Fibroblast of peridontal ligament (primary cell): ENCODE measurements around the gene INSR.

Source experiments
- DNase-seq: peaks from one replicate; pipeline ENCODE4 v3.0.0-alpha.2; 2010; ENCODE audit errors: extremely low read depth

The INSR gene

DNA sequence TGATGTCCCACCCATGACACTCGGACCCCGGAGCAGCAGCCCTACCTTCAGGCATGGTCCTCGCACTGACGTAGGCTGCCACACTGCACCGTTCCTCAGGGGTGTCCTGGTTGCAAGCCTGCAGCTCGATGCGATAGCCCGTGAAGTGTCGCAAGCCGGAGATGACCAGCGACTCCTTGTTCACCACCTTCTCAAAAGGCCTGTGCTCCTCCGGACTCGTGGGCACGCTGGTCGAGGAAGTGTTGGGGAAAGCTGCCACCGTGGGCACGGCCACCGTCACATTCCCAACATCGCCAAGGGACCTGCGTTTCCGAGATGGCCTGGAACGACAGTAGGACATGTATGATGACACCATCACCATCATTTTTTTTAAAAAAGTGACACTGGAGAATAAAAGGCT lies 151.4 kb downstream of the INSR start:
- DNase-seq: no peak

DNA sequence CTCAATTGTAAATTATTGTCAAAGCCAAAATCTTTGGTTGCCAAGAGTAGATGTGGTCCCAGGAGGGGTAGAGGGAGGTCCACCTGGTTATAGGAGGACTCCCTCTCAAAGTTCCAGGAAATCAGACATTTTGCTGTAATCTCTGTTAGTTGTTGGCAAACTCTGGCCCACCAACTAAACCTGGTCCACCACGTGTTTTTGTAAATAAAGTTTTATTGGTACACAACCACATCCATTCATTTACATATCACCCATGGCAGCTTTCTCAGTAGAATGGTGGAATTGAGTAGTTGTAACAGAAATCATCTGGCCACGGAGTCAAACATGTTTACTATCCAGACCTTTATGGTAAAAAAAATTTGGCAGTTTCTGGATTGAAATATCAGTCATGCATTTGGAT lies 154.1 kb downstream of the INSR start:
- DNase-seq: no peak

DNA sequence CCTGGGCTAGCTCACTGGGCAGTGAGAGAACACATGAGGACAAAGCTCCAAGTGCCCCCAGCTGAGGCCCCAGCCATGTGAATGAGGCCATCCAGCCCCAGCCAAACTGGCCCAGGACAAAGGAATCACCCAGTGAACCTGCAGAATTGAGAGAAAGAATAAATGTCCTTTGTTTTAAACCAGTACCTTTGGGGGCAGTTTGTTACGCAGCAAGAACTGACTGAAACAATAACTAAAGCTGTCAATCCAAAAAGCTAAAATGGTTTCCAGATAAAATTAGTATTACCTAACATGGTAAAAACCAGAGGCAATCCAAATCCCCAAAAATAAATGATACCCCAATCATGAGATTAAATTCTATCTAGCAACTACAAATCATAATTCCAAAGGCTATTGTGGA lies 155.1 kb downstream of the INSR start:
- no peak for DNase-seq

DNA sequence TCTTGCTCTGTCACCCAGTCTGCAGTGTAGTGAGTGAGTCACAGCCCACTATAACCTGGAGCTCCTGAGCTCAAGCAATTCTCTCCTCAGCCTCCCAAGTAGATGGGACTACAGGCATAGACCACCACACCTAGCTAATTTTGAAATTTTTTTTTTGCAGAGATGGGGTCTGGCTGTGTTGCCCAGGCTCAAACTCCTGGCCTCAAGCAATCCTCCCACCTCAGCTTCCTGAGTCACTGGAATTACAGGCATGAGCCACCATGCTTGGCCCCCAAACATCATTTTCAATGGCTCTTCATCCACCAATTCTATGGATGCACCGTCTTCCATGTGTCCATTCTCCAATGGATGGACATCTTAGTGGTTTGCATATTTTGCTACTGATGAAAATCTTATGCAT lies 155.8 kb downstream of the INSR start:
- no peak for DNase-seq

DNA sequence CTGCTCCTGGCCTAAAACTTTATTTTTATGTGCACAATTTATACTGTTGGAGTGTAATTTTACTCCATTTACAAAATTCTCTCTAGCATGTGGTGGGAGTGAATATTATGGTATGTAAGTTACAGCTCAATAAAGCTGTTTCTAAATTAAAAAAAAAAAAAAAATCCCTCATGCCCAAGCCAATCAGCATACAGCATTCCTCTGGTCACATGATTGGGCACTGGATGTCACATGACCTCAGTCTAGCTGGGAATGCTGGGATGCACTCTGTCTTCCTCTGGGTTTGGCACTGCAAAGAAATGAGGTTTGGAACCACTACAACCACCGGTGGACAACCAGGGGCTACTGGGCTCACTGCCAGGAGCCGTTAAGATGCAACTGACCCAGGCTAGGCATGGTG lies 157.1 kb downstream of the INSR start:
- no peak for DNase-seq

DNA sequence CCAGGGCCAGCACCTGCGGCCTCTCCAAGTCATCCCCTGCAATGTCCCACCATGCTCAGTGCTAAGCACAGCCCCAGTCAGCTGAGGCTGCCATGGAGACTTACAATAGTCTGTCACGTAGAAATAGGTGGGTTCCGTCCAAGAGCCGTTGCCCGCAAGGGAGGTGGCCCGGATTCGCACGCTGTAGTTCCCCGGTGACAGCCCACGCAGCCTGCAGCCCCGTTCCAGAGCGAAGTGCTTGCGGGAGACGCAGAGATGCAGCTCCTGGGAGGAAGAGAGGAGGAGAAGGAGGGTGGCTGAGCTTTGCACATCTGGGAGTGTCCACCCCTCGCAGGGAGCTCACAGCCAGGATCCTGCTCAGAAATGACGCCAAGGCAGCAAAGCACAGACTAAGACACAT lies 162.2 kb downstream of the INSR start:
- DNase-seq: no peak

DNA sequence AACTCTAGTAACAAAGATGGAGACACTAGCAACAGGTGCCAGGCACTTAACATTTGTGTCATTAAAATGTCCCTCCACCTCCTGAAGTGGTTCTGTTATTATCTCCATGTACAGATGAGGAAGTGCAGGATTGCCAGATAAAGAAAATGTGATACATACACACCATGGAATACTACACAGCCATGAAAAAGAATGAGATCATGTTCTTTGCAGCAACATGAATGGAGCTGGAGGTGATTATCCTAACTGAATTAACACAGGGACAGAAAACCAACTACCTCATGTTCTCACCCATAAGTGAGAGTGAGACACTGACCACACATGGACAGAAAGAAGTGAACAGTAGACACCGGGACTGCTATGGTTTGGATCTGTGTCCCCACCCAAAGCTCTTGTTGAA lies 164.2 kb downstream of the INSR start:
- DNase-seq: no peak

DNA sequence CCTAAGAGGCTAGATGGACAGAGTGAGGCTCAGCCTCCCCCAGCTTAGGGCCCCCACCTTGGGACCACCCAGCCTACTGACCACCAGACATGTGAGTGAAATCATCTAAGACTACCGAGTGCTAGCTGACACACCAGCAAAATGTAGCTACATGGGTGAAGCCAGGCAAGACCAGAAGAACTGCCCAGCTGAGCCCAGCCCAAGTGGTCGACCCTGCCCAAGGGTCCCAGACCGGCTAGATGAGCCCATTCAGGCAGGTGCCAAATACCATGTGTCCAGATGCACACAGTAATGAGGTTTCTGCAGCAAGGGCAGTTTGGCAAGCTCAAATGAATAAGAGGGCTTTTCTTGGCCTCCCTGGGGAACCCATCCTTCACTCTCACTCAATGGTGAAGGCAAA lies 168.1 kb downstream of the INSR start:
- no peak for DNase-seq

DNA sequence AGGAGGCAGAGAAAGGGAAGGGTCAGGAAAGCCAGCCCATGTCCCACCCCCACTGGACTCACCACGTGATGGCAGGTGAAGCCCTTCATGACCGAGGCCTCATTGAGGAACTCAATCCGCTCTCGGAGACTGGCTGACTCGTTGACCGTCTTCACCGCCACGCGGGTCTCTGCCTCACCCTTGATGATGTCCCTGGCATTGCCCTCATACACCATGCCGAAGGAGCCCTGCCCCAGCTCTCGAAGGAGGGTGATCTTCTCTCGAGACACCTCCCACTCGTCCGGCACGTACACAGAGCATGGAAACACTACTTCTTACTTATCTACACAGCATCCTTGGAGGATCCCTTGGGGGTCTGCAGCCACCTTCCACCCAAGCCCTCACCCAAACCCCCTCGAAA lies 169.0 kb downstream of the INSR start:
- DNase-seq: no peak

DNA sequence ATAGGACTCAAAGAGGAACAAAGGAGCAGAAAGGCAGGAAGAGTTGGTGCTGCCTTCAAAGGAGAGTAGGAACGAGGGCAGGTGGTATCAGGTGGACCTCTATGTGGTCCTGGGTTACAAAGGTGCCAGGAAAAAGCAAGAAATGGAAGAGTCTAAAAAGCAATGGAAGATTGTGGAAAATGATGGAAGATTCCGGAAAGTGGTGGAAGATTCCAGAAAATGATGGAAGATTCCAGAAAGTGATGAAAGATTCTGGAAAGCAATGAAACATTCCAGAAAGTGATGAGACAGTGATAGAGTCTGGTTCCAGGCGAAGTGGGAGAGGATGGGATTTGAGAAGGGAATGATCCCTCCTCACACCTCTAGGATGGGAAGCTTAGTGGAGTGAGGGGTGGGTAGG lies 169.4 kb downstream of the INSR start:
- DNase-seq: no peak

DNA sequence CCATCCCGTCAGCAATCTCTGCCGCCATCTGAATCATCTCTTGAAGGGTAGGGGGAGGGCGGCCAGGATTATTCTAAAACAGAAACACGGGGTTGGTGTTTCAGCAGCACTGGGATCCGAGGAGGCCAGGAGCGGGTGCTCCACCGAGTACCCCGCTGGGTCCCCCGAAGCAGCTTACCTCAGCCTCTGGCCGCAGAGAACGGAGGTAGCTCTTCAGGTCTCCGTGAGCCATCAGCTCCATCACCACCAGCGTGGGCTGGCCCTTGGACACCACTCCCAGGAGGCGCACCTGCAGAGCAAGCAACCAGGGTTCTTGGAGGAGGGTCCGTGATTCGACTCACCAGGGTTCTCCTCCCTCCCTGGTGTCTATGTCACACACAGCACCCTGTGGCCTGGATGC lies 171.5 kb downstream of the INSR start:
- DNase-seq: no peak

DNA sequence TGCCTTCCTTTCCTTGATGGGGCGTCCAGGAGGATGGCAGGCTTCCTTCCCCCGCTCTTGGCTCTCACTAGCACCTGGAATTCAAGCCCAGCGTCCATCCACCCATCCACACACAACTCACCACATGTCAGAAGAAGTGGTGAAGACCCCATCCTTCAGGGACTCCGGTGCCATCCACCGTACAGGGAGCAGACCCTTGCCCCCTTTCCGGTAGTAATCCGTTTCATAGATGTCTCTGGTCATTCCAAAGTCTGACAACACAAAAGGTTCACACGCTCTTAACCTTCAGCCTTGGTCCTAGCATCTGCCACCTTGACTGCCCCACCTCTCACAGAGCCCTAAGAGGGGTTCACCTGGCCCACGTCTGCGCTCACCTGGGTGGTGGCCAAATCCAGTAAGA lies 173.7 kb downstream of the INSR start:
- no peak for DNase-seq

DNA sequence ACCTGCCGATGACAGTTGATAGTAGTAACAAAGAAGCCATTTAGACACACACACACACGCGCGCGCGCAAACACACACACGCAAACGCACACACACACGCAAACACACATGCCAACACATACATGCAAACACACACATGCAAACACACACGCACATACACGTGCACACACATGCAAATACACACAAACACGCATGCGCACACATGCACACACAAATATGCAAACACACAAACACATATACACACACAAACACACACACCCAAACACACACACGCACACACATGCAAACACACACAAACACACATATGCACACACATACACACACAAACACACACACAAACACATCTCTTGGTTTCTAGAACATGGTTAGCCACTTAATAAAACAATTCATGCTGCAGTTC lies 174.6 kb downstream of the INSR start:
- no peak for DNase-seq

DNA sequence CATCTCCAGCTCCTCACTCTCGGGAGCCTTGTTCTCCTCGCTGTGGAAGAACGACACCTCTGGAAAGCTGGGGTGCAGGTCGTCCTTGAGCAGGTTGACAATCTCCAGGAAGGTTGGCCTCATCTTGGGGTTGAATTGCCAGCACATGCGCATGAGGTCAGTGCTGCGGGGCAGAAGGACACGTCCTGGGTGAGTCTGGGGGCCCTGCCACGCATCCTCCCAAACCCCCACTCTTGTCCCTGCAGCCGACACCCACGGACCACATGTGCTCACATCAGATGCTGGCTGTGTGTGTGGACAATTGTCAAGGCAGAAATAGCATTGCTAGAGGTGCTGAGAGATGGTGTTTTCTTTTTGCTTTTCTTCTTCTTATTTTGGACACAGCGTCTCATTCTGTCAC lies 177.0 kb downstream of the INSR start:
- no peak for DNase-seq

DNA sequence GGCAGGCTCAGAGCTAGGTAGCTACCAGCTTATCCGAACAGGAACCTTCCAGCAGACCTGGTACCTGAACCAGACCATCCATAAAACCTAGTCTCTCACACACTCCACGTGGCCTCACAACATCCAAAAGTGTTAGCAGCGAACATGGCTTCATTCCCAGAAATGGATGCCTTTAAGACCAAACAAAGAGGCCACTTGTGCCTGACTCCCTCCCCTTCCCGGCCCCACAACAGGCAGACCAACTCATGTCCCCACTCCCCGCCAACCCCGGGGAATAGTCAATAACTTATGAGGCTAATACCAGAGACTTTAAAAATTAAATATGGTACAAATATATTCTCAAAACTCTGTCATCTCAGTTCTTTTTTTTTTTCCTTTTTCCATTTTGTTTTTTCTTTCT lies 178.5 kb downstream of the INSR start:
- DNase-seq: no peak

DNA sequence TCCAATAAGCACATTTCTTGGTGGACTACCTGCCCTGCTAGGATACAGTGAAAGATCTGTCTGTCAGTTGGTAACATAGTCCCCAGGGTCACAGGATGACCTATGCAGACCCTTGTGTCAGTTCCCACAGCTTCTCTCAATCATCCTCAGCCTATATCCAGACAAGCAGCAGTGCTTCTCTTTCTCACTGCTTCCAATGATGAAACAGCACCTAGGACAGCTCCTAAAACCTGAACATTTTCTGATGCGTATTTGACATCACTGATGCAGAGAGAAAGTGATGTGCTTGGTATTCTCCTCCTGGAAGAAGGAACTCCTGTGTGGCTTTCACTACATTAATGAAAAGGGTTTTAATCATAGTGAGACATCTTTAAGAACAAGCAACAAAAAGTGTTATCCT lies 181.0 kb downstream of the INSR start:
- DNase-seq: no peak

DNA sequence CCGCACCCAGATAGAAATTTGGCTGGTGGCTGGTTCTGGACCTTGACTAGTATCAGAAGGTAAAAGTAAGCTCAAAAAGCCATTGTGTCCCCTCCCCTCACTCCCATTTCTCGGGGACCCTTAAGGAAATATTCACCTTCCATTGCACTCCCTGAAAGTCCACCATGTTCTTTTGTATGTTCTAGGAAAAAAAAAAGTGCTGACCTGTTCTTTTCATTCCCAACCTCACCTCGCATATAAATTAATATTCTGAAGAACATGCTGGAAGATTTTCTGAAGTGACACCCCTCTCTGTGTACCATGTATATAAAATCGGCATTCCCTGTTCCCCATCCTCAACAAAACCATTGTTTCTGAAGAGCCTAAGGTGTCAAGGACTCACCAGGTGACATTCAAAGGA lies 181.5 kb downstream of the INSR start:
- no peak for DNase-seq

DNA sequence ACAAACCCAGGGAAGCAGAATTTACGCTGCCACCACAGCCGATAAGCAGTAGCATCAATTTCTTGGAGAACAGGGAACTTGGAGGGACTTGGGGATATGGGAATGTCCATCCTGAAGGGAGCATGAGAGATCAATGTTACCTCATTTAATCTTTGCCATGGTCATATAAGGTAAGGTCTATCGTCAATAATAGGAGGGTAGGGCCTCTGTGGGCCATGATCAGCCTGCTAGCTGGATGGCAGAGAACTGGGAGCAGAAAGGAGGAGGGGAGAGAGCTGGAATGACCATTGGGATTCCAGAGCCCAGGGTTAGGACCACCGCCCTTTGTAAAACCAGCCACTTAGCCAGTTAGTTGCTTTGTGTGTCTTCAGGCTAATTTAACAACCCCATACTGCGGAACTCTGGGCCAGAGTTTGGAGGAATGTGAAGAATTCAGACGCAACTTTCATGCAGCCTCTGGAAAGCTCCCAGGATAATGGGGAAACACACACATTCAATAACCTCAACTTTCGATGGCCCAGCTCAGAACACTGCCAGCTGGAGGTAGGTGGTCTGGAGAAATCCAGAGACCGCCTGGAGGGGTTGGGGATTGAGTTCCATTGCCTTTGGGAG lies 184.4 kb downstream of the INSR start:
- DNase-seq: peak; percentile 26

DNA sequence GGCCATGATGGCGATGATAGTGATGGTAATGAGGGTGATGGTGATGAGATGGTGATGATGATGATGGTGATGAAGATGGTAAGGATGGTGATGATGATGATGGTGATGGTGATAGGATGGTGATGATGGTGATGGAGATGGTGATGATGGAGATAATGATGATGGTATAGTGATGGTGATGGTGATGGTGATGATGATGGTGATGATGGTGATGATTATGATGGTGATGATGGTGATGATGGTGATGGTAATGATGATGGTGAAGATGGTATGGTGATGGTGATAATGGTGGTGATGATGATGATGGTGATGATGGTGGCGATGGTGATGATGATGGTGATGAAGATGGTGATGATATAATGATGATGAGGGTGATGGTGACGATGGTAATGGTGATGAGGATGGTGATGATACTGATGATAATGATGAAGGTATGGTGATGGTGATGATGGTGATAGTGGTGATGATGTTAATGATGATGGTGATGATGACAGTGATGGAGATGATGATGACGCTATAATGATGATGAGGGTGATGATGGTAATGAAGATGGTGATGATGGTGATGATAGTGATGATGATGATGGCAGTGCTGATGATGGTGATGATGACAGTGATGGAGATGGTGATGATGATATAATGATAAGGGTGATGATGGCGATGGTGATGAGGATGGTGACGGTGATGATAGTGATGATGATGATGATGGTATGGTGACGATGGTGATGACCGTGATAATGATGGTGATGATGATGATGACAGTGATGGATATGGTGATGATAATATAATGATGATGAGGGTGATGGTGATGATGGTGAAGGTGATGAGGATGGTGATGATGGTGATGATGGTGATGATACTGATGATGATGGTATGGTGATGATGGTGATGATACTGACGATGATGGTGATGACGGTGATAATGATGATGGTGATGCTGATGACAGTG lies 187.2 kb downstream of the INSR start:
- DNase-seq: no peak

DNA sequence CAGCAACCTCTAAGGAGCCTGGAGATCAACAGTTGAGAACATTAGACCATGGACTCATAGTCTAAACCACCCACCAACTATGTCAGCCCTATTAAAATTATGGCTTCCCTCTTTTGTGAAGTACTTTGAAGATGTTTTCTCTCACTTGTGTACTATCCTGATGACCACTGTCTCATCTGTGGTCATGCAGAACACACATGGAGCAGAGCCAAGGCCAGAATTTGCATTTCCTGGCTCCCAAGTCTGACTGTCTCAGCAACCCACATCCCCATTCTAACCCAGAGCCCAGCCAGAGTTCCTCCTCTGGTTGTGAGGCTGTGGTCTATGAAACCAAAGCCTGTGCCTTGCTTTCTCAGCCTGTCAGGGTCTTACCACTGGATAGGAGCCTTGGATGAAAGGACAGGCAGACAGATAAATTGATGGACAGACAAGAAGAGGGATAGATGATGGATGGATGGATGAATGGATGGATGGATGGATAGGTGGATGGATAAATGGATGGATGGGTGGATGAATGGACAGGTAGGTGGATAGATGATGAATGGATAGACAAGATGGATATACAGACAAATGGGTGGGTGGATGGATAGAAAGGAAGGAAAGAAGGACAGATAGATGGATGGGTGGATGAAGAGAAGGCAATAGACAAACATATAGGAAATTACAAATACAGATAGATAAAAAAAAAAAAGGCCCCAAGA lies 189.3 kb downstream of the INSR start:
- DNase-seq: no peak

DNA sequence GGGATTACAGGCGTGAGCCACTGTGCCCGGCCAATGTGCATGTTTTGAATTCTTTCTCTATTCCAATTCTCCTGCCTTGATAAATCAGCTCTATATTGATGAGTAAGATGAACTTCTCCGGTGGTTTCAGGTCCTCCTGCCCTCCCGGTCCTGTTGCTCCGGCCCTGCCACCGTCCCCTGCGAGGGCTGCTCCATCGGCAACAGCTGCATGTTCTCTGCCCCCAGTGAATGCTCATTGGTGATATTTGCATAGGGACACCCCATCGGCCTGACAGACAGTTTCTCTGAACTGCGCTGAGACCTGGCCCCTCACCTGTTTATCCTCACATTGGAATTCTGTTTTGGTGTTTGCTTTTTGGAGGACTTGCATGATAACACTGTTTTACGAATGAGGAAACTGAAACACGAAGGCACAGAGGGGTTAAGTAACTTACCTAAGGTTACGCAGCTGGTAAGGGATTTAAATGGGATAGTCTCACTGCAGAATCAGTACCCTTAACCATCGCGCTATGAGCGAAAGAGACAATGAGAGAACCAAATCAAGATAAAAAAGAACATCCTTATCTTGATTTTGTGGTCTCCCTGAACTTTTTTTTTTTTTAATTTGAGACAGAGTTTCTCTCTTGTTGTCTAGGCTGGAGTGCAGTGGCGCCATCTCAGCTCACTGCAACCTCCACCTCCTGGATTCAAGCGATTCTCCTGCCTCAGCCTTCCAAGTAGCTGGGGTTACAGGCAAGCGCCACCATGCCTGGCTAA lies 192.5 kb downstream of the INSR start:
- no peak for DNase-seq

DNA sequence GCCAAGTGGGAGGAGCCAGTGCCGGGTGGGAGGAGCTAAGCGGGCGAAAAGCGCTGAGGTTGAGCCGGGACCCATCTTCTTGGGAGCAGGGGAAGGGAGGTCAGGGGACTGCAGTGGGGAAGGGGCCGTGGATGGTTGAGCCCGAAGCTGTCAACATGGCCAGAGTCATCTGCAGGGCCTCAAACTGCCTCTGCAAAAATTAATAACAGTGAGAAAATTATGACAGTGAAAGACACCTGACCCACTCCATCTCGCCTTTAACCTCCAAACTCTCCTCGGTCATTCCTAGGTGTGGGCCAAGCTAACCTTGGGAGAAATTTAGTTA lies 194.7 kb downstream of the INSR start:
- no peak for DNase-seq
